KMS-11 (cell line): Measurements from ENCODE around the gene CHD5.

Source experiments
- H2AFZ ChIP-seq: fragments of 200-600 bp; sonication (generic); 2 replicates; pipeline ENCODE4 v1.6.1; 2016; ENCODE audit warnings: antibody characterized with exemption, mixed run types, low read depth
- H3K27ac ChIP-seq: fragments of 200-600 bp; sonication (generic); 2 replicates; pipeline ENCODE4 v1.6.1; 2016; ENCODE audit warnings: mild to moderate bottlenecking, mixed run types
- H3K27me3 ChIP-seq: fragments of 200-600 bp; sonication (generic); 2 replicates; pipeline ENCODE4 v1.6.1; 2017; ENCODE audit warnings: mild to moderate bottlenecking, low read depth, mixed run types, moderate library complexity; ENCODE audit not compliant: insufficient read depth
- H3K36me3 ChIP-seq: fragments of 200-600 bp; sonication (generic); 2 replicates; pipeline ENCODE4 v1.6.1; 2017; ENCODE audit warnings: mild to moderate bottlenecking, mixed run types; ENCODE audit not compliant: insufficient read depth
- H3K4me1 ChIP-seq: fragments of 200-600 bp; sonication (generic); 2 replicates; pipeline ENCODE4 v1.6.1; 2016; ENCODE audit warnings: mild to moderate bottlenecking, low read depth, mixed run types; ENCODE audit not compliant: poor library complexity, severe bottlenecking
- H3K4me2 ChIP-seq: fragments of 200-600 bp; sonication (generic); 2 replicates; pipeline ENCODE4 v1.7.0; 2016; ENCODE audit warnings: mild to moderate bottlenecking, mixed run types
- H3K4me3 ChIP-seq: fragments of 200-600 bp; sonication (generic); IDR thresholded peaks from 2 replicates; pipeline ENCODE4 v1.6.1; 2017; ENCODE audit warnings: low read depth, low read length, mixed read lengths; ENCODE audit not compliant: insufficient read depth
- H3K79me2 ChIP-seq: fragments of 200-600 bp; sonication (generic); 2 replicates; pipeline ENCODE4 v1.6.1; 2016; ENCODE audit warnings: low read depth, mixed run types; ENCODE audit not compliant: insufficient read depth
- H3K9ac ChIP-seq: fragments of 200-600 bp; sonication (generic); 2 replicates; pipeline ENCODE4 v1.6.1; 2016; ENCODE audit warnings: mild to moderate bottlenecking, mixed run types
- H4K20me1 ChIP-seq: fragments of 200-600 bp; sonication (generic); 2 replicates; pipeline ENCODE4 v1.6.1; 2016; ENCODE audit warnings: mild to moderate bottlenecking, mixed run types; ENCODE audit not compliant: insufficient read depth
- CTCF ChIP-seq: fragments of 200-600 bp; sonication (generic); conservative IDR thresholded peaks from 2 replicates; pipeline ENCODE4 v1.6.1; 2017; ENCODE audit warnings: low read depth, mild to moderate bottlenecking, antibody characterized with exemption, low read length, moderate library complexity, mixed read lengths

Gene CHD5

DNA sequence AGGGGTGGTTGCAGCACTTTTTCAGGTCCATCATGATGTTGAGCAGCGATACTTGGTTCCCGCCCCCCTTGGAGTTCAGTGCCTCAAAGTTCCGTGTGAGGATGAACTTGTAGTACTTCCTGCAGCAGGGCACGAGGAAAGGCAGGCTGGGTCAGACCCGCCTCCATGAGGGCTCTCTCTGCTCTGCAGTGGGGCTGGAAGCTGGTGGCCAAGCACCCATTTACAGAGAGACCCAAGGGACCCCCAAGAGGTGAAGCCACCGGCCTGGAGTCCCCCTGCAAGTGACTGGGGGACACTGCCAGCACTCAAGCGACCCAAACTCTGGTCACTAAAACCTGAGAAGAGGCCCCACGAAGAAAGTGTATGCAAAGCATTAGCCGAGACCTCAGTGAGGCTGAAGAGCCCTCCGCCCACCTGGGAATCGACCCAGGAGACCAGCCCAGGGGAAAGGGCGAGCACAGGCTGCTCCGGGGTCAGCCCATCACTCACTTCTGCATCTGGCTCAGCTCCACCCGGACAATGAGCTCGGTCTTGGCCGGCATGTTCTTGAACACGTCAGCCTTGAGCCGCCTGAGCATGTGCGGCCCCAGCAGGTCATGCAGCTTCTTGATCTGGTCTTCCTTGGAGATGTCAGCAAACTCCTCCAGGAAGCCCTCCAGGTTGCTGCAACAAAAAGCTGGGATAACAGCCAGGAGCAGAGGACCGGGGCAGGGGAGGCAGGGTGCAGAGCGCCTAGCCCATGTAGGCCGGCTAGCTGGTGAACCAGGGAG, 45.2 kb downstream of the CHD5 start:
- no peak overlapping the region for H3K9ac ChIP-seq
- H3K27ac ChIP-seq, result no peak overlapping the region
- no peaks in the 10 kb centered on the region for H4K20me1 ChIP-seq
- H3K36me3 ChIP-seq, result no peaks in the 10 kb centered on the region
- no peaks in the 10 kb centered on the region for H3K4me1 ChIP-seq
- no peak overlapping the region for H3K4me2 ChIP-seq
- H2AFZ ChIP-seq, result no peak overlapping the region
- no peak overlapping the region for H3K4me3 ChIP-seq
- peaks cover 100% of the 10 kb centered on the region for H3K27me3 ChIP-seq
- no peak for TF ChIP-seq CTCF
- H3K79me2 ChIP-seq, result no peaks in the 10 kb centered on the region

DNA sequence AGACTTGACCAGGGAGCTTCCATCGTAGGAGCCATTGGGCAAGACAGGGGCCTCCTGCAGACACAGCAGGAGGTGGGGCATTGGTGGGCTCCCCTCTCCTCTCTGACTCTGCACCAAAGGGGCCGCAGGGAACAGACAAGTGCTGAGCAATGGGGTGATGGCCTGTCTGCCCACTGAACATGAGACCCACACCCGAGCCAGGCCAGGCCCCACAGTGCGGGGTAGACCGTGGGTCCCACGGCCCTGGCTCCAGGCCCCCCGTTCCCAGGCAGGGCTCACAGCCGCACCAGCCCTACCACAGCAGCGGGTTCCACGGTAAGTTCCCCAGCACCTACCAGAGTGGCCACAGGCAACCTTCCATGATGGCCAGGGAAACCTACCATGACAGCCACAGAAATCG, 45.9 kb downstream of the CHD5 start:
- Histone ChIP-seq H3K4me3 (no peak overlapping the region), H3K36me3 (no peaks in the 10 kb centered on the region), H3K27me3 (peaks cover 97% of the 10 kb centered on the region), H3K79me2 (no peaks in the 10 kb centered on the region), H3K9ac (no peak overlapping the region), H3K4me1 (no peaks in the 10 kb centered on the region), H3K4me2 (no peak overlapping the region), H3K27ac (no peak overlapping the region), H4K20me1 (no peaks in the 10 kb centered on the region), H2AFZ (no peak overlapping the region)
- no peak for TF ChIP-seq CTCF

GRCh38 chr1:6133146-6133895, 46.8 kb downstream of the CHD5 start:
- peaks cover 88% of the 10 kb centered on the region for H3K27me3 ChIP-seq
- TF ChIP-seq CTCF, result no peak
- no peaks in the 10 kb centered on the region for H3K36me3 ChIP-seq
- no peaks in the 10 kb centered on the region for H4K20me1 ChIP-seq
- no peak overlapping the region for H3K27ac ChIP-seq
- no peak overlapping the region for H2AFZ ChIP-seq
- no peak overlapping the region for H3K4me3 ChIP-seq
- no peak overlapping the region for H3K4me2 ChIP-seq
- H3K9ac ChIP-seq, result no peak overlapping the region
- no peaks in the 10 kb centered on the region for H3K4me1 ChIP-seq
- no peaks in the 10 kb centered on the region for H3K79me2 ChIP-seq

DNA sequence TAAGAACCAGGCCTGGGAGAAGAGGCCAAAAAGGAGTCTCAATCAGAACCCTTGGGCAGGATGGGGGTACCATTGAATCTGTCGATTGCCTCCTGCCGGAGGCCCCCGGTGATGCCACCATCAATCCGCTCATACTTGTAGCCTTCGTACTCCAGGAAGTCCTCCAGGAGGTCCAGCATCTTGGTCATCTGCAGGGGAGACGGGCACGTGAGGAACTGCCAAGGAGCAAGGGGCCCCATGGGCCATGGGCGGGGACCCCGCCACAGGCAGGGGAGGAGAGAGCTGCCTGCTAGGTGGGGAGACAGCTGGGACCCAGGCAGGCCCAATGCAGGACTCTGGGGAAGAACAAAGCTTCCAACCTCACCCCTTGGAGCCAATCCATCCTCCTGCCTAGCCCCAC, 48.6 kb downstream of the CHD5 start:
- H3K79me2 ChIP-seq, result no peaks in the 10 kb centered on the region
- H2AFZ ChIP-seq, result no peak overlapping the region
- H4K20me1 ChIP-seq, result no peaks in the 10 kb centered on the region
- no peaks in the 10 kb centered on the region for H3K36me3 ChIP-seq
- H3K4me3 ChIP-seq, result no peak overlapping the region
- no peak overlapping the region for H3K27ac ChIP-seq
- peaks cover 5% of the 10 kb centered on the region for H3K4me1 ChIP-seq
- no peak overlapping the region for H3K4me2 ChIP-seq
- TF ChIP-seq CTCF, result no peak
- H3K27me3 ChIP-seq, result peaks cover 80% of the 10 kb centered on the region
- no peak overlapping the region for H3K9ac ChIP-seq
